Activated T-helper 1 cell treated with Interleukin-2 at 50 U/mL for 16 hours (primary cell): ENCODE results near the gene OLA1.

ENCODE experiments used
- DNase-seq: peaks from one replicate; pipeline ENCODE4 v3.0.0-alpha.2; 2020; ENCODE audit warnings: low read depth

The OLA1 gene

GRCh38 chr2:174063492-174064092 is 184.7 kb downstream of the OLA1 start:
- no peak for DNase-seq

- DNase-seq, result no peak
These were observed 185.4 kb downstream of the OLA1 start for GRCh38 chr2:174062934-174063333.

- DNase-seq, result no peak
These were observed 188.5 kb downstream of the OLA1 start for GRCh38 chr2:174059884-174060244.

DNA sequence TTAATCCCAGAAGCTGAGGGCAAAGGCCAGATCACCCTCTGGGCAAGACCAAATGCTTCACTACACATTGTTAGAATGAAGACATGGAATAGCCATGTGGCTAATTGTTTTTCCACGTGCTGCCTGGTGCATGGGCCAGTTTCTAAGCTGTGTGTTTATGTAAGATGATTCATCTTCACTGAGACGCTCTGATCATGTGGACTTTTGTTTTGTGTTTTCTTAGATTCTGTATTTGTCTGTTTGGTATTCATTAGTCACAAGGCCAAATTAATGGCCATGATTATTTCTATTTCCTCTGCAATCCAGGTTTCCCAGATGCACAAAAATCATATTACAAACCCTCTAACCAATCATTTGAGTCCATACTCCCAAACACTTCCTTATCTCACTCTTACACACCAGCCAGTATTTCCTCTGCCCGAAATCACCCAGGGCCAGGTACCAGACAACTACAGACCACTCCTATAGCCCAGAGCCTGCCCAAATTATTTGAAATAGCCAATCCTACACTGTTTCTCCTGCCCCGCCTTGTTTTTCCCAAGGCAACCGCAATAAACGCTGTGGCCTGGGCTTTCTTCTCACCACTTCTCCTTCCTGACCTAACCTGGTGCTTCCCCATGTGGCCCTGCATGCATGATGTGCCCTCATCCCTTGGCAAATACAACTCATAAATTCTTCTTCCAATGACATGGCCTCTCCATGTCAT is 189.0 kb downstream of the OLA1 start:
- DNase-seq, result no peak

DNA sequence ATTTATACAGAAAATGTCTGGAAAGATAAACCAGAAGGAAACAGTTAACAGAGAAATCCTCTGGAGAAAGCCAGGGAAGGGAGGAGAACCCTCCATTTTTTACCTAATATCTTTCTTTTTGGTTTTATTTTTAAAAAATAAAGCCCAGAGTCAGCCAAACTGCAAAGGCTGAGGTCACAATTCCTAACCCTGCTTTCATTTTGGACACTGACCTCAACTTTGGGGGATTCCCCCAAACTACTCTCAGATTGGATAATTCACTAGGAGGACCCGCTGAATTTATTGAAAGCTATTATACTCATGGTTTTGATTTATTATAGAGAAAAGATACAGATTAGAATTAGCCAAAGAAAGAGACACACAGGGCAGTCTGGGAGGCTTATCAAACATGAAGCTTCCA is 189.9 kb downstream of the OLA1 start:
- no peak for DNase-seq

DNA sequence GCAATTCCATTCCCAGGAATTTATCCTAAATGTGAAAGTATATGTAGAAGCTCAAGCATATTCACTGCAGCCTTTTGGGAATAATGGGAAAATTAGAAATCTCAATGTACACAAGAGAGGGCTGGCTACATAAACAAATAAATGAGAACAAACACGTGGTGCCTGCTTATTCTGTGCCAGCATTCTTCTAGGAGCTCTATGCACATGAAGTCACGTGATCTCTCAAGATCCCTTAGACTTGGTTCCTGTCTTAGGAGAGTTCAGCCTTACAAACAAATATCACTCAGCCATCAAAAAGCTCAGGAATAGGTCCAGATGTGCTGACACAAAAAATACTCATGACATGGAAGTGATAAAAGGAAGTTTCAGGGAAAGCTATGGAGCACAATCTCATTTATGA is 190.3 kb downstream of the OLA1 start:
- DNase-seq, result no peak

DNA sequence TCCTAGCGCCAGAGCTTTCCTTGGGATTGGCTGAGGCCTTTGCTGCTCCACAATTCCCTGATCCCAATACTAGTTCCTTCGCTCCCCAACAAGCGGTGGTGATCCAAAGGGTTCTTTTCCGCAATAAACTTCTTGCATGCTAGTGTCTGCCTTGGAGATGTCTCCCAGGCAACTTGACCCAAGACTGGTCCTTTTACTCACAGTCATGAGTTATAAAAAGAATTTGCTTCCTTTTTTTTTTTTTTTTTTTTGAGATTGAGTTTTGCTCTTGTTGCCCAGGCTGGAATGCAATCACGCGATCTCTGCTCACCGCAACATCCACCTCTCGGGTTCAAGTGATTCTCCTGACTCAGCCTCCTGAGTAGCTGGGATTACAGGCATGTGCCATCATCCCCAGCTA is 193.4 kb downstream of the OLA1 start:
- no peak for DNase-seq

- DNase-seq, result no peak
These were observed 194.8 kb downstream of the OLA1 start for GRCh38 chr2:174053355-174054151.

GRCh38 chr2:174052584-174052976 is 195.8 kb downstream of the OLA1 start:
- no peak for DNase-seq

- DNase-seq, result no peak
These were observed 196.4 kb downstream of the OLA1 start for GRCh38 chr2:174051741-174052583.

DNA sequence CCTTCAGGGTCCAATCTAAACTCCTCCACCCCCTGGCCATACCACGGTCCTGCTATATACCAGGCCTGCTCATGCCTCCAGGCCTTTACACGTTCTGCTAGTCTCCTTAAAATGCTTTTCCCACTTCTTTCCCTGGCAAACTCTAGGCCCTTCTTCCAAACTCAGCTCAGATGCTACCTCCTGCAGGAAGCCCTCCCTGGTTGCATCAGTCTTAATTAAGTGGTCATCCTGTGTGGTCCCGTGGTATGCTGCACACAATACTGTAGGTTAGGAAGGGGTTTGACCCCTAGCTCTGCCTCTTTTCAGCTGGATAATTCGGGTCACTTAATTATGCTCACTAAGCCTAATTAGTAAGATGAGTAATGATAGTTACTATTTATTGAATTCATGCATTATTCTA is 197.3 kb downstream of the OLA1 start:
- no peak for DNase-seq

DNA sequence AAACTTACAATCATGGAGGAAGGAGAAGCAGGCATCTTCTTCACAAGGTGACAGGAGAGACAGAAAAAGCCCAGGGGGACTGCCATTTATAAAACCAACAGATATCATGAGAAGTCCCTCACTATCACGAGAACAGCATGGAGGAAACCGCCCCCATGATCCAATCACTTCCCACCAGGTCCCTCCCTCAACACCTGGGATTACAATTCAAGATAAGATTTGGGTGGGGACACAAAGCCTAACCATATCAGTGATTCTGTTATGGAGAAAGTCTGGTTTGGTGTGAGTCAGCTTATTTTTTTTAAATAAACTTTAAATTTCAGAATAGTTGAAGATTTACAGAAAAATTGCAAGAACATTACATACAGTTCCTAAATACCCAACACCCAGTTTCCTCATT is 198.4 kb downstream of the OLA1 start:
- no peak for DNase-seq

DNA sequence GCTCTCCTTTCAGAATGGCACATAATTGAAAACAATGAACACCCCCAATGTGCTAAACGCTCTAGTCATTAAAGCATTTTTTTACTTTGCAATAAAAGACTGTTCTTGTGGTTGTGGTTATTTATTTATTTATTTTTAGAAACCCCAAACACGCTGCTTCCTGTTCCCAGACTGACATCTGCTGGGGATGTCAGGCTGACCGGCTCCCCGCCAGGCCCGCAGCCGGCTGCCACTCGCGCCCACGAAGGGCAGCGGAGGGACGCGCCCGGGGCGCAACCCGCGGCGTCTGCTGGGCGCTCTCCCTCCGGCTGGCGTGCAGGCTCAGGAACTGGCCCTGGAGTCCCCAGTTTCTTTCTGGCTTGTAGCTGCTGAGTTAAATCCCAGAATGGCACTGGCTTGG is 200.1 kb downstream of the OLA1 start:
- DNase-seq, result no peak

GRCh38 chr2:174047746-174048145 is 200.6 kb downstream of the OLA1 start:
- DNase-seq, result no peak

DNA sequence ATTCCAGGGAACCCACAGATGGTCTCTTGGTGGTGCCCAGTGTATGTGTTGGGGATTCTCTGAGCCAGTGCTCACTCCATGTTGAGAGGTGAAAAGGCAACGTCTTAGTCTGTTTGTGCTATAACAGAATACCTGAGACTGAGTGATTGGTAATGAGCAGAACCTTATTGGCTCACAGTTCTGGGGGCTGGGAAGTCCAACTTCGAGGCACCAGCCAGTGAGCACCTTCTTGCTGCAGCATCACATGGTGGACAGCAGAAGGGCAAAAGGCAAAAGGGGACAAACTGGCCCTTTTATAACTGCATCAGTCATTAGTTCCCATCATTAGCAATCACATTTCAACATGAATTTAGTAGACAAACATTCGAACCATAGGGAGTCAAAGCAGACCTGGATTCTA is 202.2 kb downstream of the OLA1 start:
- DNase-seq, result no peak

DNA sequence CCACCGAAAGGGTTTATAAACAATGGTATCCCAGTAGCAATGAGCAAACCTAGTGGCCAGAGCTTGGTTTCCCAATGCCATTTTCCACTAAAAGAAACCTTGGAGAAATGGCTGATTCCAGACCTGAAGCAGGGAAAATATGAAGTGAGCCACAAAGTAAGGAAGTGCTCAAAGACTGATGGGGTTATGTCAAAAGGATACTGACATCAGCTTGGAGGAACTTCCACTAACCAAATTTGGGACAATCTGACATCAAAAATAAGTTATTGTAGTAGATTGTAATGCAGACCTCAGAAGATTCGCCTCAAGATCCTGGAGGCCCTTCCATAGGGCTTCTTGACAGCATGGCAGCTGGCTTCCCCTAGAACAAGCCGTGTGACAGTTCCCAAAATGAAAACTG is 203.8 kb downstream of the OLA1 start:
- no peak for DNase-seq

GRCh38 chr2:174040417-174040701 is 208.0 kb downstream of the OLA1 start:
- no peak for DNase-seq

DNA sequence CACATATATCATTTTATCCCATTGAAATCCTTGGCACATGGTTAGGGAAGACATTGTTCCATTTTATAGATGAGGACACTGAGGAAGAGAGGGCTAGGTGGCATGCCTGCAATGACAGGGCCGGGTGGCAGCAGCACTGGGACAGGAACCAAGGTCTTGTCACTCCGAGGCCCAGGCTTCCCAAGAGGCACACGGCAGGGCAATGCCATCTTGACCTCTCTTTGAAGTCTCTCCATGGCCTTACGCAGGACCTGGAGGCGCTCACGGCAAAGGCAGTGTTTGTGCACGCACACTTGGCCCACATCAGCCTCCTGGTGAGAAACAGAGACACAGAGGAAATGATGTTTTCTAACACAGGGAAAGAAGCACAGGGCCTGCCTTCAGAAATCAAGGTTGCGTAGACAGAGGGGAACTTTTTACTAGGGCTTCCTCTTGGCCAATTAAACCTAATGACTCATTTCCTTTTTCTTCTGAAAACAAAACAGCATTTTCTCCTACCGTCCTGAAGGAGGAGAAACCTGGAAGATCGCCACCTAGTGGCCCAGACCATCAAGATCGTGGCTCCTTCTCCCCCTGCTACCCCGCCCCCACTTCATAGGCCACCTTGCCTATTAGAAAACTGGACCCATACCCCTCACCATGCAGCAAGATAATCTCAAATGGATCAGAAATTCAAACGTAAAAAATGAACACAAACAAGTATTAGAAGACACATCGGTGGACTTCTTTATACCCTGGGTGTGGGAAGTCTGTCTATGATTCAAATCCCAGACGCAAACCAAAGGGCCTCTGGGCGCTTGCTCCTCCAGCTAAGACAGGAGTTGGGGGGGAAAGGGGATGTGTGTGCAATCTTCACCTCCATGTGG is 208.5 kb downstream of the OLA1 start:
- DNase-seq, result peak; percentile 63

GRCh38 chr2:174038462-174038861 is 209.9 kb downstream of the OLA1 start:
- no peak for DNase-seq

GRCh38 chr2:174036825-174037224 is 211.5 kb downstream of the OLA1 start:
- DNase-seq, result no peak

GRCh38 chr2:174035981-174036742 is 212.2 kb downstream of the OLA1 start:
- DNase-seq, result no peak
